HG03066 (cell line): ENCODE measurements around the gene ETS1.

Experiments
- ATAC-seq: cut with Tn5 transposase; IDR thresholded peaks from one replicate; pipeline ENCODE4 v1.9.1; 2021; ENCODE audit warnings: low read depth; ENCODE audit not compliant: unreplicated experiment

Gene ETS1

GRCh38 chr11:128506999-128507611, 80.3 kb downstream of the ETS1 start:
- no peak for ATAC-seq

GRCh38 chr11:128506356-128506755, 81.0 kb downstream of the ETS1 start:
- ATAC-seq, result no peak

GRCh38 chr11:128505449-128506065, 81.8 kb downstream of the ETS1 start:
- ATAC-seq, result no peak

- no peak for ATAC-seq
These were observed 82.9 kb downstream of the ETS1 start for GRCh38 chr11:128504486-128504885.

GRCh38 chr11:128503245-128503991, 83.9 kb downstream of the ETS1 start:
- ATAC-seq, result no peak

- no peak for ATAC-seq
These were observed 84.6 kb downstream of the ETS1 start for GRCh38 chr11:128502726-128503125.

GRCh38 chr11:128501632-128502549, 85.5 kb downstream of the ETS1 start:
- no peak for ATAC-seq

GRCh38 chr11:128501008-128501407, 86.3 kb downstream of the ETS1 start:
- ATAC-seq, result no peak

GRCh38 chr11:128500493-128500892, 86.9 kb downstream of the ETS1 start:
- ATAC-seq, result no peak

GRCh38 chr11:128499613-128500253, 87.6 kb downstream of the ETS1 start:
- ATAC-seq, result no peak

GRCh38 chr11:128498721-128499245, 88.6 kb downstream of the ETS1 start:
- ATAC-seq, result no peak

- ATAC-seq, result no peak
These were observed 89.6 kb downstream of the ETS1 start for GRCh38 chr11:128497776-128498095.

GRCh38 chr11:128497061-128497775, 90.1 kb downstream of the ETS1 start:
- peak; percentile 64 for ATAC-seq

GRCh38 chr11:128496692-128497060, 90.7 kb downstream of the ETS1 start:
- ATAC-seq, result no peak

GRCh38 chr11:128496249-128496648, 91.1 kb downstream of the ETS1 start:
- no peak for ATAC-seq

GRCh38 chr11:128494418-128495332, 92.7 kb downstream of the ETS1 start:
- no peak for ATAC-seq

GRCh38 chr11:128493570-128493965, 93.8 kb downstream of the ETS1 start:
- no peak for ATAC-seq

GRCh38 chr11:128492903-128493569, 94.3 kb downstream of the ETS1 start:
- ATAC-seq, result no peak
